A549 treated with RU486 at 1 μM for 4 hours (cell line): ENCODE results near the gene KLF6. TPM values are rescaled to one million over a fixed set of nuclear protein-coding genes. Genes with fewer than 3 reads are reported as not detected.

Source experiments
- total RNA-seq: library from RNA; stranded (reverse); fragments of 200-300 nt; extraction: Qiagen RNA extraction; gene quantifications from 5 replicates; pipeline ENCODE4 v1.2.3, GENCODE V29; 2022; ENCODE audit warnings: low read depth

The KLF6 gene
- total RNA-seq: 58.2 to 90.8 TPM (median 77.9 TPM) in 5 replicates

GRCh38 chr10:3784510-3785250, at the start of gene KLF6:
Gene KLF6, minus strand, starts transcription at chr10:3785209. Its CDS starts 195 bp downstream, at chr10:3785014.

